H1 (cell line): ENCODE results near the gene PPP1R12B.

Source experiments
- CTCF ChIP-seq, 3 experiments: IDR thresholded peaks; 1 replicate in 2 of 3; 2 replicates in 1 of 3; pipeline versions ENCODE4 v1.5.1 to v1.6.1; 2011; ENCODE audit warnings: low read length in 3 of 3, mild to moderate bottlenecking in 3 of 3, inconsistent platforms in 2 of 3, low read depth in 1 of 3, moderate library complexity in 1 of 3; ENCODE audit not compliant: insufficient read depth in 1 of 3; ENCODE audit errors: control extremely low read depth in 1 of 3
- POLR2A ChIP-seq, 2 experiments: IDR thresholded peaks; 1 replicate in 1 of 2; 2 replicates in 1 of 2; pipeline ENCODE4 v1.6.1; 2011; ENCODE audit warnings: low read depth in 2 of 2, low read length in 2 of 2, mild to moderate bottlenecking in 2 of 2; ENCODE audit errors: control extremely low read depth in 1 of 2

GRCh38 chr1:202498542-202498941 is 150.0 kb downstream of the PPP1R12B start:
- no peak for TF ChIP-seq CTCF (IDR thresholded peaks at IDR 0.05; ENCODE audit: control extremely low read depth in 1 of 3, insufficient read depth in 1 of 3, low read depth in 1 of 3, low read length in 3 of 3)
- TF ChIP-seq POLR2A (IDR thresholded peaks at IDR 0.05; ENCODE audit: control extremely low read depth in 1 of 2, low read depth in 2 of 2, low read length in 2 of 2) = no peak
